Ovary (tissue), 3 donors: Measurements from ENCODE around the gene CYLD.

Experiments used
- CTCF ChIP-seq, 3 donors: fragments of 450-650 bp in 2 of 3; fragments of 200-600 bp in 1 of 3; IDR thresholded peaks; one replicate each; pipeline versions ENCODE4 v1.5.1 to v1.8.0; 2016 to 2022; ENCODE audit warnings: antibody characterized with exemption in 3 of 3, mild to moderate bottlenecking in 1 of 3
- EP300 ChIP-seq: sonication (generic); formaldehyde crosslinking; IDR thresholded peaks from one replicate; pipeline ENCODE4 v1.6.1; 2017; ENCODE audit warnings: antibody characterized with exemption
- donor health status: DM: no; HTN: no; CAD: no.

- TF ChIP-seq CTCF (IDR thresholded peaks at IDR 0.05) (no peak), EP300 (no peak)
Observed at GRCh38 chr16:50812876-50813466, 71.1 kb downstream of the CYLD start.
